SK-N-MC (cell line): ENCODE results near the gene POU6F2.

Source experiments
- DNase-seq: peaks from one replicate; pipeline ENCODE4 v3.0.0-alpha.2; 2011; ENCODE audit warnings: low read depth, low spot score
- H3K27ac ChIP-seq: fragments of 200-600 bp; sonication (generic); 2 replicates; pipeline ENCODE4 v1.5.1; 2016; ENCODE audit warnings: mixed run types
- H3K36me3 ChIP-seq: fragments of 200-600 bp; sonication (generic); 2 replicates; pipeline ENCODE4 v1.6.1; 2017; ENCODE audit warnings: antibody characterized with exemption, low read length, mixed read lengths; ENCODE audit not compliant: insufficient read depth
- H3K4me3 ChIP-seq: fragments of 200-600 bp; sonication (generic); 2 replicates; pipeline ENCODE4 v1.5.1; 2016
- H3K9ac ChIP-seq: fragments of 200-600 bp; sonication (generic); 2 replicates; pipeline ENCODE4 v1.8.0; 2017; ENCODE audit warnings: mixed run types, mixed read lengths; ENCODE audit not compliant: insufficient read length
- H3K9me3 ChIP-seq: fragments of 200-600 bp; sonication (generic); 2 replicates; pipeline ENCODE4 v1.6.1; 2017; ENCODE audit warnings: low read depth, mild to moderate bottlenecking, antibody characterized with exemption, low read length, moderate library complexity, mixed read lengths
- EZH2 ChIP-seq: fragments of 200-600 bp; sonication (generic); IDR thresholded peaks from one replicate; pipeline ENCODE4 v1.6.1; 2017; ENCODE audit warnings: antibody characterized with exemption
- FOXP2 ChIP-seq: optimal IDR thresholded peaks from 2 replicates; pipeline ENCODE3; 2011; ENCODE audit warnings: mild to moderate bottlenecking, moderate library complexity; ENCODE audit not compliant: insufficient read depth; ENCODE audit errors: extremely low read length, control extremely low read depth
- POLR2AphosphoS5 ChIP-seq: IDR thresholded peaks from 2 replicates; pipeline ENCODE4 v1.6.1; 2012; ENCODE audit warnings: mild to moderate bottlenecking, low read depth, low read length, borderline replicate concordance

Gene POU6F2

GRCh38 chr7:39240864-39241263 lies 263.2 kb downstream of the POU6F2 start:
- Histone ChIP-seq H3K9me3 (no peaks in the 10 kb centered on the region; the same call in 1 of the 2 replicates), H3K4me3 (no peak overlapping the region), H3K27ac (no peak overlapping the region), H3K9ac (no peak overlapping the region), H3K36me3 (no peaks in the 10 kb centered on the region)
- TF ChIP-seq POLR2AphosphoS5 (no peak), EZH2 (no peak), FOXP2 (no peak)
- DNase-seq, result no peak

DNA sequence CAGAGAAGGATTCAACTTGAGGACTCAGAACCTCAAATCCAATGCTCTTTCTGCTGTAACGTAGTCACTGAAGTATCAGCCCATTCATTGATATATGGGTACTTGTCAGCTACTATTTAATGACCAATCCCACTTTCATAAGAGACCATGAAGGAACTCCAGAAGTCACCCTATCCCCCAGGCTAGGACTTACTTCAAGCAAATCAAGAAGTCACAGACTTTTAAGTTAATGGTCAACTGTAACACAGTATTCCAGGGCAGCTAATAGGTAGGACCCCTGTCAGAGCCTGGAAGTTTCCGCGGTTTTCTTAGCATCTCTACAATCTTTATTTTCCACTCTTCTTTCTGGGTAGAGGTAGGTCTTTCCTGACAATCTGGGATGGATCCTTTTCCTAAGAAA lies 269.9 kb downstream of the POU6F2 start:
- H3K4me3 ChIP-seq, result no peak overlapping the region
- H3K36me3 ChIP-seq, result no peaks in the 10 kb centered on the region
- H3K9me3 ChIP-seq, result no peaks in the 10 kb centered on the region
- H3K27ac ChIP-seq, result no peak overlapping the region
- H3K9ac ChIP-seq, result no peak overlapping the region
- TF ChIP-seq POLR2AphosphoS5 (no peak), EZH2 (no peak), FOXP2 (no peak)
- no peak for DNase-seq

DNA sequence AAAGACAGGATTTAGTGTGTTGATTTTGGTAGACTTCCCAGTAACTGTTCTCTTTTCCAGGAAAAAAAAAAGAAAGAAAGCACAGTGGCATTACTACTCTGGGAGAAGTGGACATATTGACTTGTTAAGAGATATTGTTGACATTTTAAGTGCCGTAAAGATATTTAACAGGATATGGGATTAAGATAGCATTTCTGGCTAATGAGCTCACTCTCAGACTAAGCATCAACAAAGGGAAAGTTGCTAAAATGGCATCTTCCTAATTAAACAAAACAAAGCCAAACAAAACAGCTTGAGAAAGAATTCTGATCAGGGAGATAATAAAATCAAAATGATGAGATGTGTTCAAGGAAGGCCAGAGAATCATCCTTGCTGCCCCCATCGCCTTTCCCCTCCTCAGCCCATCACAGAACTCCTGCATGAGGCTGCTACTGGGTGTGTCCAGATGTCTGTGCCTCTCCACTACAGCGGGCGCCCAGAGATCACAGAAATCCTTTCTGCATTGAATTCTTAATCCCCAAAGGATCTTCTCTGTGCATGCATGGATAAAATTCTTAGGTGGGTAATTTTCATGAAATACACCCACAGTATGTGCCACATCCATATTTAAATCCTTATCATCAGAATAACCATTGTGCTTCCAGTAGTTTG lies 270.5 kb downstream of the POU6F2 start:
- DNase-seq, result no peak
- Histone ChIP-seq H3K36me3 (no peaks in the 10 kb centered on the region), H3K27ac (no peak overlapping the region)

DNA sequence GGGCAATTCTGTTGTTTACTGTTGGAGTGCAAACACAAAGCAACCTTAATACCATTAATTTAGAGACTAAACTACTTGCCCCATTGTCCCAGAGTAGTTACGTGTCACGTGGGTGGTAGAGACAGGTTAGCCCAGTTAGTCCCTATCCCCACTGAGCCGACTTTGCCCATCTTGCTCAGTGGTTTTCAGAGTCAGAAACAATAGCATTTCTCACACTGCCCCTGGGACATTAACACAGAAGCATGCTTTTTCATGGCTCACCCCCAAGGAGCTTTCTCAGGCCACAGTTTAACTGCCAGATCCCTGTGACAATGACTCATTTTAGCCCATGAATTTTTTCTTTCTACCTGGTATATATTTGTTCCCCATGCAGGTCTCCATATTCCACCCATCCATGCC lies 271.0 kb downstream of the POU6F2 start:
- DNase-seq, result no peak
- H3K4me3 ChIP-seq, result no peak overlapping the region
- no peaks in the 10 kb centered on the region for H3K36me3 ChIP-seq
- no peak overlapping the region for H3K27ac ChIP-seq
- TF ChIP-seq POLR2AphosphoS5, result no peak
- no peak for TF ChIP-seq EZH2
- no peak for TF ChIP-seq FOXP2
- H3K9me3 ChIP-seq, result no peaks in the 10 kb centered on the region
- H3K9ac ChIP-seq, result no peak overlapping the region

More for the DNA sequence above, 270.5 kb downstream of the POU6F2 start:
- no peak for TF ChIP-seq EZH2
- no peak for TF ChIP-seq POLR2AphosphoS5
- TF ChIP-seq FOXP2, result no peak
- H3K4me3 ChIP-seq, result no peak overlapping the region
- no peaks in the 10 kb centered on the region for H3K9me3 ChIP-seq
- no peak overlapping the region for H3K9ac ChIP-seq

- Histone ChIP-seq H3K4me3 (no peak overlapping the region), H3K9me3 (no peaks in the 10 kb centered on the region), H3K9ac (no peak overlapping the region), H3K27ac (no peak overlapping the region), H3K36me3 (no peaks in the 10 kb centered on the region)
- TF ChIP-seq POLR2AphosphoS5 (no peak), EZH2 (no peak), FOXP2 (no peak)
- no peak for DNase-seq
These were observed 272.0 kb downstream of the POU6F2 start for GRCh38 chr7:39249635-39250152.

DNA sequence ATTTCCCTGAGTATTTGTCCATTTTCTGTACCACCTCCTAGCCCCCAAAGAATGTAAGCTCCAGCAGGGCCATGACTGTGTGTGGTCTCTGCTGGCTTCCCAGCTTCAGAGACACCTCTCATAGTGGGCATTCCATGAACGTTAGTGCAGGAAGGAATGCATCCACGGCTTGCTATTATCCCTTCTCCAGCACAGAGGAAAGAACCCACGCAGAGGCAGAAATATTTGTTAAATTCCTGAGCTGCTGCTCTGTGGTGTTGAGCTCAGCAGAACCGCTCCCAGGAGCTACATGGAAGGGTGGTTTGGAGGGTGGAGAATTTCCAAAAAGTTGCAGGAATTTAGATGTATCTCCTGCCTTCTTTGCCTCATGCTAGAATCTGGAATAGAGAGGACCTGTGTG lies 275.2 kb downstream of the POU6F2 start:
- H3K9ac ChIP-seq, result no peak overlapping the region
- no peaks in the 10 kb centered on the region for H3K36me3 ChIP-seq
- H3K27ac ChIP-seq, result no peak overlapping the region
- no peaks in the 10 kb centered on the region for H3K9me3 ChIP-seq
- no peak overlapping the region for H3K4me3 ChIP-seq
- no peak for DNase-seq
- TF ChIP-seq FOXP2, result no peak
- no peak for TF ChIP-seq POLR2AphosphoS5
- no peak for TF ChIP-seq EZH2

GRCh38 chr7:39259391-39260003 lies 281.8 kb downstream of the POU6F2 start:
- no peak overlapping the region for H3K4me3 ChIP-seq
- no peak overlapping the region for H3K27ac ChIP-seq
- H3K36me3 ChIP-seq, result no peaks in the 10 kb centered on the region
- no peaks in the 10 kb centered on the region for H3K9me3 ChIP-seq
- TF ChIP-seq FOXP2 (no peak), POLR2AphosphoS5 (no peak), EZH2 (no peak)
- DNase-seq, result no peak
- no peak overlapping the region for H3K9ac ChIP-seq

- Histone ChIP-seq H3K27ac (no peak overlapping the region), H3K9me3 (no peaks in the 10 kb centered on the region), H3K4me3 (no peak overlapping the region), H3K9ac (no peak overlapping the region), H3K36me3 (no peaks in the 10 kb centered on the region)
- TF ChIP-seq POLR2AphosphoS5, result no peak
- no peak for TF ChIP-seq EZH2
- TF ChIP-seq FOXP2, result no peak
- DNase-seq, result no peak
These were observed 282.7 kb downstream of the POU6F2 start for GRCh38 chr7:39260279-39260844.
